ENCODE measurements around the gene PIK3C2G.
A peak's percentile ranks its signal among the peaks of the same experiment; 100 is the strongest.
"Not testable (repeated sequence)": the region's sequence is repeated elsewhere in the genome, so short reads cannot be mapped to it uniquely, and the experiment has no call there.

The PIK3C2G gene

DNA sequence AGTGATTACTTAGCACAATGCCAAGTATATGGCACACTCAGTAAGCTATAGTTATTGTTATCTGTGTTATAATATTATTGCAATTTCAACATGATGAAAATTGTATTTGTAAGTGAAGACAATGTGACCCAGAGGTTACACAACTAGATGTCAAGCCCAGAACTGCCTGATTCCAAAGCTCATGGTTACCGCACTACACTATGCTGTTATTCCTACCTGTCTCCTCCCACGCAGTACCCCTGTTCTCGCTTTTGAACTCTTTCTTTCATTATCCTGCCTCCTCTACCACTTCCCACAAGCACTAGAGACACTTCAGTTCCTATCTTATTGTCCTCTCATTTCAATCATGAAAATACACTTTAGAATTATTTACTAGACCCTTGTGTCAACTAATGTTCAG is 383.2 kb downstream of the PIK3C2G start:
- peak; percentile 28 for DNase-seq (ENCODE audit: low spot score)

DNA sequence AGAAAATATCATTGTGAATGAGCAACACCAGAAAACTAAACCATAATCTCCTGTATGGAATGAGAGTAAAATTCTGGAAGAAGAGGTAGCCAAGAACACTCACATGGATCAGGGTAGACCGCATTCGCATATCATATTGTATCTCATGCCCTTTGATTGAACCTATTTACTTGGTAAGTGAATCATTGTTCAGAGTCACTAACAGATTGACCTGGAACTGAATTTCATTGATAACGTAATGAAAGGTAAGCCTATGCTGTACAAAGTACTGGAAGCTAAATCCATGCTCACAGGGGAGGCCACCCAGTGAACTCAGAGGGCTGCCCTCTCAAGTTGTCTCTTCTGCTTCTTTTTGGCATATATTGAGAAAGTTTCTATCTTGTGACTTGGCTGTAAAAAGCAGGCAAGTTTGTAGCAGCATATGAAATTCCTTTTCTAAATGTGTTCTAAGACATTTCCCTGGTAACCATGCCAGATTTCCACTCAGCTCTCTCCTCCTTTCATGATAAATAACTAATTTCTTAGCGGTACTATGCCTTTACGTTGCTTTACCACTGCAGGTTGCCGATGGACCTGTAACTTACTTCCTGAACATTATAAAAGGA is 385.1 kb downstream of the PIK3C2G start:
- no peak for DNase-seq (ENCODE audit: low spot score)

DNA sequence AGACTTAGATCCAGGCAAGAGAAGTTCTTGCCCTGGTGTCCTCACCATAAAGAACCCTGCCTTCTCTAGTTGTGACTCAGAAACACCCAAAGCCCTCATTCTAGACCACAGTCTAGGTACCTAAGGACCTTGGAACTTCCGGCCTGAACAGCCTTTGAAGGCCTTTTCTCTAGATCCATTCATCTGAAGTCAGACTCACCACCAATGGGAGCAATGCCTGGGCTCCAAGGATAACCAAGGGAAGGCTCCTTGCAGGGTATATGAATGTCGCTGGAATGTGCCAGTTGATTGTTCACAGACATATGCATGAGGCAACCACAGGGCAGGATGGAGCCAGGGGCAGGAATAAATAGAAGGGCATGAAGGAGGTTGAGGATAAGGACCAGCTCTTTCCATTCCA is 390.2 kb downstream of the PIK3C2G start:
- DNase-seq (ENCODE audit: low spot score) = no peak

DNA sequence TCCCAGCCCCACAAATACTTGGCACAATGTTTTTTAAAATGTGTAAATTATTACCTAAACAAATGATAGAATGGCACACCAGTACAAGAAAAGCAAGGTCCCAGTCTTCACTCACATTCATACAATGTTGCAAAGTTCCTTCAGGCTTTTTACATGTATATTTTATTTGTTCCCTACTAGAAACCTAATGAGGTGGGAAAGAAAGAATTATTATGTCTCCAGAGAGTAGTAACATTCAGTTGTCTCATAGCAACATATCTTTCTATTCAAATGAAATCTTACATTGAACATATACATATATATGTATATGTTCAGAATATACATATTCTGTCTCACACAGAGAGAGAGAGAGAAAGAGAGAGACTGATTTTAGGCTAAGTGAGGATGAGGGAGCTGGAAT is 391.3 kb downstream of the PIK3C2G start:
- DNase-seq (ENCODE audit: low spot score) = no peak

DNA sequence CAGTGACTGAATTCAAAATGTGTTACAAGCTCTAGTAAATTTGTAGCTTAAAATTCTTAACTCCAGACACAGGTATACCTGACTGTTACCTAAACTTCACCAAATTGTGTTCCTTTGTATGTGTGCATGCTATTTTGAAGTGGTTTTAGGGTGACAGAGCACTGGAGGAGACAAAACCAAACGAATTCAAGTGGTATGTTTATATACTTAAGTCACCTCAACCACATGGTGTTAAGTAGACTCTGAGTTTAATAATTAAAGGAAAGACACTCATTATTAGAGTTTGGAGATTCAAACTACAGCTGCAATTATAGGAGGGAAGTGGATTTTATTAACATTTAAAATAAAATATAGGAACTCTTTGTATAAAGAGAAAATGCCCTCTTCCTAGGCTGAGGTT is 392.1 kb downstream of the PIK3C2G start:
- no peak for DNase-seq (ENCODE audit: low spot score)

DNA sequence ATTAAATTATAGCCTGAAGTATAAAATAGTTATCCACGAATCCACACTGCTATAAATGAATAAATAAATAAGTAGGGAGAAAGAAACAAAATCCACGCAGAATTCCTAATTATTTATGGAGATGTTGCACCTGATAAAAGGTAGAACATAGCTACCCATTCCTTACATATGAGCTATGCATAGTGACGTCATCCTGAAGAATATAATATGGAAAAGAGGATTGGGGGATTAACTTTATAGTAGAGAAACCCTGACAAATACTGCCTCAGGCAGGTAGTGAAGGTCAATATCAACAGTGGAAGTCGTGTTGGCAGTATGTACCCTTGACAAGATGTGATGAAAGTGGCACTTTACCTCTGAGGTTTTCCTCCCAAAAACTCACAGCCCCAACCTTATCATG is 394.0 kb downstream of the PIK3C2G start:
- DNase-seq (ENCODE audit: low spot score) = no peak

DNA sequence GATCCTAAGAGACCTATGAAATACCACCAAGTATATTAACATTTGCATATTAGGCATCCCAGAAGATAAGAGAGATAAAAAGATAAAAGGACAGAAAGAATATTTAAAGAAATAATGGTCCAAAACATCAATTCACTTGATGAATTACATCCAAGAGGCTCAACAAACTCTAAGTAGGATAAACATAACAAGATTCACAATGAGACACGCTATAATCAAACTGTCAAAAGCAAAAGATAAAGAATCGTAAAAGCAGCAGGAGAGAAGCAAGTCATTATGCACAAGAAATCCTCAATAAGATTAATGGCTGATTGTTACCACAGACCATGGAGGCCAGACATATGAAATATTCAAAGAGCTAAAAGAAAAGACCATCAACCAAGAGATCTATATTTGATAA is 396.9 kb downstream of the PIK3C2G start:
- no peak for DNase-seq (ENCODE audit: low spot score)

DNA sequence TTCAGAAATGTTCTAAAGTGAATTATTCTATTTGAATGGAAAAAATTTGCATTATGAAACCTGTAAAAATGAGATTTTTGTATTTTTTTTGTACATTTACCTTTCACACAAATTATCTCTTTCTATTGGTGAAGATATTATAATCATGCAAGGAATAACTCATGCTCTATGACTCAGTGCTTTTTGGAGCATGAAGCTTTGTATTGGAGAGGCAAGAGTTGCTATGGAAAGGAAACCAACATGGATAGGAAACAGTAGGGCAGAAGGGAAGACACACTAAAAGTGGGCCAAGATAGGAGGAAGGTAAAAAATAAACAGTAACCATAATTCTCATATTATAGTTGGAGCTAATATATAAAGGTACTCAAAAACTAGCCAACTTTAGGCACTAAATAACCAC is 397.5 kb downstream of the PIK3C2G start:
- DNase-seq (ENCODE audit: low spot score) = no peak

DNA sequence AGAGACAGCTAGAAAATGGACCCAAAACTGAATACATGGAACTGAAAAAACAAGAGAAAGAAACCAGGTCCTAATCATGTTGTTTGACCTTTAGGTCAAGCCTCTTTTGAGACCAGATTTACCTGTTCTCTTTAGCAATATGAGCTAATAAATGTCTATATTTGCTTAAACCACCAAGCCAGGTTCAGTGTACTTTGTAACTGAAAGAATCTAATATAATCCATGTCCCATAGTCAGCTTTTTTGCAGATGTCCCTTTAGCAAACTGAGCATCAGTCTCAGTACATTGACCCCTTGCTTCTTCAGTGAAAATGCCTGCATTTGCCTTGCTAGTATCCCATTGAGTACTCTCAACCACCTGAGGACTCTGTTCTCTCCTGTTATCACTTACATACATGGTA is 414.8 kb downstream of the PIK3C2G start:
- DNase-seq (ENCODE audit: low spot score) = no peak

DNA sequence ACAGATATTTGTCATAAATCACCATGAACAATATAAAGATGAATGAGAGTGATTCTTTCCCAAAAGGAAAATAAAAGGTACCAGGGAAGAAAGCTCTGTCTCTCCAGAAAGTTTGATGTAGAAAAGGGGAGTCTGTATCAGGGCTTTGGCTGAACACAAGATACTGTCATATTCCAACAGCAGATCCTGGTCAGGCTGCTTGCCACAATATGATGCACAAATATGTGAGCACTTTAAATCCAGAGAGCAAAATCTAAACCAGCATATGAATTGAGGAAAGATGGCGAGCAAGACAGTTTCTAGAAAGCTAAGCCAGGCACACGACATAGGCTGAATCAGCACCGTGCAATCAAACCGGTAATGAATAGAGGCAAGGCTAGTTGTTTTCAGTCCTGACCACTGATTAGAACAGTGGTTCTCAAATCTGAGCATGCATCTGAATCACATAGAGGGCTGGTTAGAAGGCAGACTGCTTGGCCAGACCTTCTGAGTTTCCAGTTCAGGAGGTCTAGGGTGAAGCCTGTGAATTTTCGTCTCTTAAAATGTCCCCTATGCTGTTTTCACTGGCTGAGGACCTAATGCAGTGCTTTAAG is 415.8 kb downstream of the PIK3C2G start:
- no peak for DNase-seq (ENCODE audit: low spot score)

DNA sequence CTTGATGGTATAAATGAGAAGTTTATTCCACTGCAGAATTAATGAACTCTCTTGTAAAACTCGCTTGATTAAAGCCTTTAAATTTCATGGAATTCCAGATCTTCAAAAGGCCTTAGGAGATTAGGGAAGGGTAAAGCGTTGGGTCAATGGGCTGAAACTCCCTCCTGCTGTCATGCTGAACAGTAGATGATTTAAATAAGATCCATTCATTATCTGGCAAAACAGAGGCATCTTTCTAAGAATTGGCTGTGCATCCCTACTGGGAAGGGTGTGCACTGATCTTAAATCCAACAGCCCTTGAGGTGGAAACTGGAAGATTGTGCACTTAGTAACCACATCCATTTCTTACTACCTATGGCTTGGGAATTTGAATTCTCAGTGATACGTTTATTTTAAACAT is 420.5 kb downstream of the PIK3C2G start:
- DNase-seq (ENCODE audit: low spot score) = no peak

DNA sequence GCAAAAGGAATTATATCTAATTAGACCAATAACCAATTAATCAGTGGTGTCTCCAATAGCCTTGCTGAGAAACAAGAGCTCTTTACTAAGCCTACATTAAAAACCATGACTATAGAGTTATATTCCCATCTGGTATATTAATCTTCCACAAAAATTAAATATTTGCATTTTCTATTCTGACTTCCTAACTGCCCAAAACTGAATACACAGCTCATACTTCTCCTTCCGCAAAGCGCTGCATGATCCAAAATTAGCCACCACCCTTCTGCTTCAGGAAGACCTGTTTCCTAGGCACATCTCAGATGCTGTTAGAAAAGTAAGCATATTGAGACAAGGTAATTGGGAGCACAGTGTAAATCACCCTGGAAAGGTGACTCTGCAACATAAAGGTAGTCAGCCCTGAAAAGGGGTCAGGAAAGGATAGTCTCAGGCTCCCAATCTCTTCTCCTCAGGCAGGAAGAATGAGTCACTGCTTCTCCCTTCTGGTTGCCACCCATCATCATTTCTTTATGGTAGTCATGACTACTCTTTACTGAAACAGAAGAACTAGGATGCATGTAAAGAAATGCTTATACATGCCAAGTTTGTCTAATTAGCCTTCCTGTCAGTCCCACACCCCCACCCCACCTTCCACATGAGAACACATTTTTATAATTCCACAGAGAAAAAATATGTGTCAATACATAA is 422.2 kb downstream of the PIK3C2G start:
- no peak for DNase-seq (ENCODE audit: low spot score)

DNA sequence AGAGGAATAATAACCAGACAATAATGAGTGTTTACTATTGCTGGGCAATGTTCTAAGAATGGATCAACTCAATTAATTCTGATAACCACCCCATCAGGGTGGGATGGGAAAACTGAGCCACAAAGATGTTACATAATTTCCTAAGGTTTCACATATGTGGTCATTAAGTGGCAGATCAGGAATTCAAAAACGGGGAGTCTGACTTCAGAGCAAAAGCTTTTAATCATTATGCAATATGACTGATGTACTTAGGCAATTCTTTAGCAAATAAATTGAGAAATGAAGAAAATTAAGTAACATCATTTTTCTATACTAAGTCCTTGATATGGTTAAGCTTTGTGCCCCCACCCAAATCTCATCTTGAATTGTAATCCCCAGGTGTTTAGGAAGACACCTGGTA is 423.1 kb downstream of the PIK3C2G start:
- DNase-seq (ENCODE audit: low spot score) = no peak

DNA sequence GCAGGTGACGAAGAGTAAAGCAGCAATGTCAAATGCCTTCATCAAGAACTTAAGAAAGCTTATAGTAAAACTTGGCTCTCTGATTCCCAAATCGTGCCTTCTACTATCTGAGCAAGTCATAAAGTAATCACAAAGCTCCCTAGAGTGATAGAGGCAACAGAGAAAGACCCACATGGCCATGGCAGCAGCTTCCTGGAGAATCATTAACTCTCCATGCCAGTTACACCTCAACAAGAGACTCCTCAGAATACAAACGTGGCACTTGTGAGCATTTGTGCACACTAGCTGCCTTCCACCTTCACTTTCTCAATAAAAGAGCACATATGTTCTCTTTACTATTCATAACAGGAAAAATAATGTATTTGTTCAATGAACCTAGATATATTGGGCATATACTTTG is 428.5 kb downstream of the PIK3C2G start:
- no peak for DNase-seq (ENCODE audit: low spot score)

DNA sequence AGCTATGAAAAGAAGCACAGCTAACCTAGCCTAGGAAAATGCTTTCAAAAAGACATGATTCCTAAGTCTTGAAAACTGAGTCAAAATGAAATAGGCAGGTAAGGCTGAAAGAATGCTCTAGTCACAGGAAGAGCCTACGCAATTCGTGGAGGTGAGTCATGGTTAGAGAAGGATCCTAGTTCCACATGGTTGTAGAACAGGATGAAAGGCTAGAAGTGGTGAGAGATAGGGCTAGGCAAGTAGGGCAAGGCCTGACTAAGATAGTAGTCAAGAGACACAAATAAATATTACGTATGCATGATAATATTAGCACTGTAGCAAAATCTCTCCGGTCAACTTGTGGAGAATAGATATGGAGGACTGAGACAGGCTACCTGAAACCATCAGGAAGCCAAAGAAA is 429.3 kb downstream of the PIK3C2G start:
- no peak for DNase-seq (ENCODE audit: low spot score)

DNA sequence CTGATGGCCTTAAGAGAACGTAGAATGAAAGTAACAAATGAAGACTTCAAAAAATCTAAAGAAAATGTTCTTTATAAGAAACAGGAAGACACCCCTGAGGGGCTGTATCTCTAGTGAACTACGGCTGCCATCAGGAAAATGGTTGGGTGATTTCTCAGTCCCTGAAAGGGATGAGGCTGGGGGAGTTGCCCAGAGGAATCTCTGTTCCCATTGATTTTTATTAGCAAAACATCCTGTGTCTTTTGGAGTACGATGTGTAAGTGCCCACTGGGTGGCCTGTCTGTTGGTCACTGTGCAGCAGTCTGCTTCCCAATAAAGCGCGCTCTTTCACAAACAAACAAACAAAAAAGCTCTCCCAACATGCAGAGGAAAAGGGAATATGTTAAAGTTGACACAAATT is 432.7 kb downstream of the PIK3C2G start:
- not testable (repeated sequence) for DNase-seq (ENCODE audit: low spot score)

DNA sequence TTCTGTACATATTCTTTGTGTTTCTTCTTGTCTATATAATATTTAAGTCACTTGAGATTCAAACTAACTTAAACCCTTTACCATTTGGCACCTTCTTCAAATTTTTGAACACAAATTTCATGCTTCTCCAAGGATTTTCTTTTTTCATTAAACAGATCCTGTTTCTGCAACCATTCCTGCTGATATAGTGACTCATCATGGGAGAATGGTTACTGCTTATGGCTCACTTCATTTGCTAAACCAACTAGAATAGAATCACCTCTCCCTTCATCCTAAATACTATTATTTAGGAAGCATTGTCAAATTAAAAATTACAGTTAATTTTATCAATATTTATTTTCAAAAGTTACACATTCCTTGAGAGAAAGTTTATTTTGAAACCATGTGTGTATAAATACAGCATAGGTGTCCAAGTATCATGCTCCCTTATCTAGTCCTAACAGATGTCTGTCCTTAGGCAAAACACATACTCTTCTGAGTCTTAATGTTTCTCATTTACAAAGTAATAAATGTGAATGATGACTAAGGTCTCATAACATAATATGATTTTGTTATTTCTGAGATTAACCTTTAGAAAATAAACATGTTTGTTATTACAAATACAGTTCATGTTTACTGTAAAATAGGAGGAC is 435.8 kb downstream of the PIK3C2G start:
- no peak for DNase-seq (ENCODE audit: low spot score)

Measured in HuH-7 (cell line).